ENCODE measurements around the gene BTBD3.

BTBD3 gene

DNA sequence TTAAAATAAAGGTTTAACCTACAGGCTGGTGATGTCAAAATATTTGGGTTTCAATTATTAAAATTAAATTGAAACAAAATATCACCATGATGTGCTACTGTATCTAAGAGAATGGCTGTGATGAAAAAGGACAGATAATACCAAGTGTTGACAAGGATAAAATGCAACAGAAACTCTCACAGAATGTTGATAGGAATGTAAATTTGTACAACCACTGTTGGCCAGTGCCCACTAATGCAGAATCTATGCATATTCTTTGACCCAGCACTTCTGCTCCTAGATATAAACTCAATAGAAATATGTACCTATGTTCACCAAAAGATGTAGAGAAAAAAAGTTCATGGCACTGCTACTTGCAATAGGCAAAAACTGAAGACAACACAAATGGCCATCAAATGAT lies 41.1 kb upstream of the BTBD3 start:
- Histone ChIP-seq H2AFZ (ENCODE audit: low read depth, low read length, severe bottlenecking) (no peak overlapping the region), H3K27ac (ENCODE audit: low read depth, low read length) (no peak overlapping the region), H3K79me2 (ENCODE audit: insufficient read depth, low read length) (no peaks in the 10 kb centered on the region), H3F3A (ENCODE audit: insufficient read depth) (no peaks in the 10 kb centered on the region), H3K9me3 (ENCODE audit: insufficient read depth, low read length) (no peaks in the 10 kb centered on the region), H4K20me1 (ENCODE audit: low read depth, low read length) (no peaks in the 10 kb centered on the region), H3K4me3 (ENCODE audit: insufficient read depth, low read length, poor library complexity, severe bottlenecking) (no peak overlapping the region), H3K9ac (ENCODE audit: low read length) (no peak overlapping the region), H3K36me3 (ENCODE audit: low read length) (no peaks in the 10 kb centered on the region), H3K27me3 (ENCODE audit: low read length) (no peaks in the 10 kb centered on the region), H3K4me2 (ENCODE audit: low read depth, low read length, poor library complexity, severe bottlenecking) (no peak overlapping the region), H3K9me2 (replicated peaks; ENCODE audit: insufficient read depth, low read length) (no peaks in the 10 kb centered on the region)
- TF ChIP-seq, protein P1, sequence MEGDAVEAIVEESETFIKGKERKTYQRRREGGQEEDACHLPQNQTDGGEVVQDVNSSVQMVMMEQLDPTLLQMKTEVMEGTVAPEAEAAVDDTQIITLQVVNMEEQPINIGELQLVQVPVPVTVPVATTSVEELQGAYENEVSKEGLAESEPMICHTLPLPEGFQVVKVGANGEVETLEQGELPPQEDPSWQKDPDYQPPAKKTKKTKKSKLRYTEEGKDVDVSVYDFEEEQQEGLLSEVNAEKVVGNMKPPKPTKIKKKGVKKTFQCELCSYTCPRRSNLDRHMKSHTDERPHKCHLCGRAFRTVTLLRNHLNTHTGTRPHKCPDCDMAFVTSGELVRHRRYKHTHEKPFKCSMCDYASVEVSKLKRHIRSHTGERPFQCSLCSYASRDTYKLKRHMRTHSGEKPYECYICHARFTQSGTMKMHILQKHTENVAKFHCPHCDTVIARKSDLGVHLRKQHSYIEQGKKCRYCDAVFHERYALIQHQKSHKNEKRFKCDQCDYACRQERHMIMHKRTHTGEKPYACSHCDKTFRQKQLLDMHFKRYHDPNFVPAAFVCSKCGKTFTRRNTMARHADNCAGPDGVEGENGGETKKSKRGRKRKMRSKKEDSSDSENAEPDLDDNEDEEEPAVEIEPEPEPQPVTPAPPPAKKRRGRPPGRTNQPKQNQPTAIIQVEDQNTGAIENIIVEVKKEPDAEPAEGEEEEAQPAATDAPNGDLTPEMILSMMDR (IDR thresholded peaks at IDR 0.05; ENCODE audit: insufficient read depth, low read length, poor library complexity, severe bottlenecking) = no peak
- no peak for TF ChIP-seq EZH2phosphoT487 (conservative IDR thresholded peaks at IDR 0.05; ENCODE audit: low read length)

DNA sequence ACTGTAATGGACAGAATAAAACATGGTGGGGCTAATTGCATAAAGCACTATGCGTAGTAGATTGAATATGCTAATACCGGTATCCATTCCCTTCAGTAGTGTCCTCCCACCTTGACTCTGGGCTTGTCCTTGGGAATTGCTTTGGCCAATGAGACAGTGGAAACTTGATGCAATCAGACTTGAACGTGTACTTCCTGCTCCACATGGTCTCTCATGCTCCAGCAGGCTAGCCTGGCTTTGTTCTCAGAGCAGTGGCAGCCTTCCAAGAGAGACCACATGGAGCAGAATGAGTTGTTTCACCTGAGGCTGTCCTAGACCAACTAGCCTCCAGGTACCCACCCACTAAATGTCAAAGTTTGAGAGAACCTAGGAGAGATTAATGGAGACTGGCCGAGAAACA lies 37.0 kb upstream of the BTBD3 start:
- H3F3A ChIP-seq (ENCODE audit: insufficient read depth) = no peaks in the 10 kb centered on the region
- H3K27ac ChIP-seq (ENCODE audit: low read depth, low read length) = no peak overlapping the region
- TF ChIP-seq, protein P1 (IDR thresholded peaks at IDR 0.05; ENCODE audit: insufficient read depth, low read length, poor library complexity, severe bottlenecking) = no peak
- no peak for TF ChIP-seq EZH2phosphoT487 (conservative IDR thresholded peaks at IDR 0.05; ENCODE audit: low read length)
- H2AFZ ChIP-seq (ENCODE audit: low read depth, low read length, severe bottlenecking) = no peak overlapping the region
- H4K20me1 ChIP-seq (ENCODE audit: low read depth, low read length) = no peaks in the 10 kb centered on the region
- H3K9ac ChIP-seq (ENCODE audit: low read length) = no peak overlapping the region
- no peaks in the 10 kb centered on the region for H3K9me2 ChIP-seq (replicated peaks; ENCODE audit: insufficient read depth, low read length)
- H3K4me3 ChIP-seq (ENCODE audit: insufficient read depth, low read length, poor library complexity, severe bottlenecking) = no peak overlapping the region
- no peaks in the 10 kb centered on the region for H3K79me2 ChIP-seq (ENCODE audit: insufficient read depth, low read length)
- no peaks in the 10 kb centered on the region for H3K36me3 ChIP-seq (ENCODE audit: low read length)
- H3K27me3 ChIP-seq (ENCODE audit: low read length) = no peaks in the 10 kb centered on the region
- no peaks in the 10 kb centered on the region for H3K9me3 ChIP-seq (ENCODE audit: insufficient read depth, low read length)
- H3K4me2 ChIP-seq (ENCODE audit: low read depth, low read length, poor library complexity, severe bottlenecking) = no peak overlapping the region

DNA sequence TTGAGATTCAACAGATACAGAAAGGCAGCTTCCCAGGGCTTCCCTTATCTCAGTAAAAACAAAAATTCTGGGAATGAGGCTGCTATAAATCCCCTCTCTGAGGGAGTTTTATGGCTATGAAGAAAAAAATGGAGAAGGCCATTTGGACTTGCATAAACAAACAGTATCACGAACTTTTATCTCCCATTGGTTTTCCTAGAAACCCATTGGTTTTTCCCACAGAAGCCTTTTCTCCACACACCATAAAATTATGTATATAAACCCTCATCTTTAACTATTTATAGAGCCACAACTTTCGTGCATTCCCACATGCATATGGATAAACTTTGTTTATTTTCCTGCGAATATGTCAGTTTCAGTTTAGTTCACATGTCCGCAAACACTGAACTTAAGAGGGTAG lies 36.2 kb upstream of the BTBD3 start:
- no peak for TF ChIP-seq EZH2phosphoT487 (conservative IDR thresholded peaks at IDR 0.05; ENCODE audit: low read length)
- TF ChIP-seq, protein P1 (IDR thresholded peaks at IDR 0.05; ENCODE audit: insufficient read depth, low read length, poor library complexity, severe bottlenecking) = no peak
- Histone ChIP-seq H3K9me2 (replicated peaks; ENCODE audit: insufficient read depth, low read length) (no peaks in the 10 kb centered on the region), H3F3A (ENCODE audit: insufficient read depth) (no peaks in the 10 kb centered on the region), H3K27ac (ENCODE audit: low read depth, low read length) (no peak overlapping the region), H3K36me3 (ENCODE audit: low read length) (no peaks in the 10 kb centered on the region), H3K79me2 (ENCODE audit: insufficient read depth, low read length) (no peaks in the 10 kb centered on the region), H3K9ac (ENCODE audit: low read length) (no peak overlapping the region), H3K4me3 (ENCODE audit: insufficient read depth, low read length, poor library complexity, severe bottlenecking) (no peak overlapping the region), H3K9me3 (ENCODE audit: insufficient read depth, low read length) (no peaks in the 10 kb centered on the region), H3K27me3 (ENCODE audit: low read length) (no peaks in the 10 kb centered on the region), H2AFZ (ENCODE audit: low read depth, low read length, severe bottlenecking) (no peak overlapping the region), H4K20me1 (ENCODE audit: low read depth, low read length) (no peaks in the 10 kb centered on the region), H3K4me2 (ENCODE audit: low read depth, low read length, poor library complexity, severe bottlenecking) (no peak overlapping the region)

Measured in SU-DHL-6 (cell line).